ENCODE measurements around the gene ZC3HAV1.
"Not testable (repeated sequence)": the region's sequence is repeated elsewhere in the genome, so short reads cannot be mapped to it uniquely, and the experiment has no call there.

The ZC3HAV1 gene

DNA sequence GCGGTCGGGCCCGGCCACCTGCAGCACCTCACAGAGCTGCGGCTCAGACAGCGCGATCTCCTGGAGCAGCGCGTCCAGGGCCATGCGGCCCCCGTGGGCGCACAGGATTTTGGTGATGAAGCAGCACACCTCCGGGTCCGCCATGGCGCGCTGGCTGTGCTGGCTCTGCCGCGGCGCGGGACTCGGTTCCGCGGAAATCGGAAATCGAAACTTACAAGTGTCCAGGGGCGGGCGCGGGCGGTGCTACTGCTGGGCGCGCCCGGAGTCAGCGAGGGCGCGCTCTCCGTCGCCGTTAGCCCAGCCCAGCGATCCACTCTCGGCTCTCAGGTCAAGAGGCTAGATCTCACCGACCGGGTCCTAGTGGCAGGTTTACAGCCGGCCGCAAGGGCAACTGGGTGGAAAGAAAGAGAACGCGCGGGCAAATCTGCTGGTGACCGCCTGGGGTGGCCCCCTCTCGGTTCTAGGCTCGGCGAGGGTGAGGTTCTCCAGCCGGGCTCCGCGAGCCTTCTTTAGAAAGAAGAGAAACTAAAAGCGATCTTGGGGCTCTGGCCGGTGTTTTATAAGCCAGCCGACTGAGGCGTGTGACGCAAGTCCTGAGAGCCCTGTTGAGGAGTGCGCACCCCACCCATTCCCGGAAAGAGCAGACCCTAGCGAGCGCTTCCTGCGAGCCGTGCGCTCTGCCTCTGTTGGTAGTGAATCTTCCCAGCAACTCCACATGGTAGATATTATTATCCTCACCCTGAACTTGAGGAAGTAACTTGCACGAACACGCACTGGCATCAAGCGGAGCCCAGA lies at the start of gene ZC3HAV1:
Gene ZC3HAV1, minus strand, starts transcription at position 533 of the 795 bp plus-strand sequence. Its CDS starts 389 bp downstream, at position 144.
- peak; percentile 91 for DNase-seq (ENCODE audit: low read depth)

- DNase-seq (ENCODE audit: low read depth): peak; percentile 86
Measured at GRCh38 chr7:139153832-139154231, 44.3 kb upstream of the ZC3HAV1 start.

GRCh38 chr7:139152149-139152548 lies 42.6 kb upstream of the ZC3HAV1 start:
- DNase-seq (ENCODE audit: low read depth): no peak

GRCh38 chr7:139139150-139139549 lies 29.6 kb upstream of the ZC3HAV1 start:
- no peak for DNase-seq (ENCODE audit: low read depth)

GRCh38 chr7:139133335-139134139 lies 24.0 kb upstream of the ZC3HAV1 start:
- DNase-seq (ENCODE audit: low read depth): peak; percentile 89

GRCh38 chr7:139132887-139133286 lies 23.4 kb upstream of the ZC3HAV1 start:
- no peak for DNase-seq (ENCODE audit: low read depth)

GRCh38 chr7:139131601-139132041 lies 22.1 kb upstream of the ZC3HAV1 start:
- peak; percentile 14 for DNase-seq (ENCODE audit: low read depth)

DNA sequence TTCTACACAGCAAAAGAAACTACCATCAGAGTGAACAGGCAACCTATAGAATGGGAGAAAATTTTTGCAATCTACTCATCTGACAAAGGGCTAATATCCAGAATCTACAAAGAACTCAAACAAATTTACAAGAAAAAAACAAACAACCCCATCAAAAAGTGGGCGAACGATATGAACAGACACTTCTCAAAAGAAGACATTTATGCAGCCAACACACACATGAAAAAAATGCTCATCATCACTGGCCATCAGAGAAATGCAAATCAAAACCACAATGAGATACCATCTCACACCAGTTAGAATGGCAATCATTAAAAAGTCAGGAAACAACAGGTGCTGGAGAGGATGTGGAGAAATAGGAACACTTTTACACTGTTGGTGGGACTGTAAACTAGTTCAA lies 20.3 kb upstream of the ZC3HAV1 start:
- DNase-seq (ENCODE audit: low read depth): not testable (repeated sequence)

DNA sequence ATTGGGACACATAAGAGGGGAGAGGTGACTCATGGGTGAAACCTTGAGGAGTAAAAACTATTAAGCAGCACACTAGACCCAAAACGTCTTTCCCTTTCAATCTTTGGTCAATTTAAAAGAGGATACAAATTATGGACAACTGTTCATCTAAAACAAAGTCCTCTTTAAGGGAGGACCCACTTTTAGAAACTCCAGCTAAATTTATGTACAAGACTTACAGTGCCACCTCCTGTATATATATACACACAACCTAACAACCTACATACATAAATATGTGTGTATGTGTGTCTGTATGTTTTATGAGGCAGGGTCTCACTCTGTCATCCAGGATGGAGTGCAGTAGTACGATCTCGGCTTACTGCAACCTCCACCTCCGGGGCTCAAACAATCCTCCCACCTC lies 18.1 kb upstream of the ZC3HAV1 start:
- DNase-seq (ENCODE audit: low read depth): no peak

GRCh38 chr7:139125657-139126056 lies 16.1 kb upstream of the ZC3HAV1 start:
- DNase-seq (ENCODE audit: low read depth): no peak

DNA sequence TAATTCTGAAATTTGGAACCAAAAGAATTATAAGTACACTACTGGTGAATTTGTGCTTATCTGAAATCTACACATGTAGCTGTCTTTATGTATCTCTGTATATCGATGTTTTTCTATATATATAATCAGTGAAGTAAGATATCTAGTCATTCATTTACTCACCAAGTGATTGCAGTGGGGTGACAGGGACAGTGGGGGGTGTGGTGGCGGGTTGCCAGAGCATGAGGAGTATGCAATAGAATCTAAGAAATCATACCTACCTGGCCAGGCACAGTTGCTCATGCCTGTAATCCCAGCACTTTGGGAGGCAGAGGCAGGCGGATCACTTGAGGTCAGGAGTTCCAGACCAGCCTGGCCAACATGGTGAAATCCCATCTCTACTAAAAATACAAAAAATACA lies 15.5 kb upstream of the ZC3HAV1 start:
- not testable (repeated sequence) for DNase-seq (ENCODE audit: low read depth)

- no peak for DNase-seq (ENCODE audit: low read depth)
Measured at GRCh38 chr7:139124084-139124914, 14.8 kb upstream of the ZC3HAV1 start.

DNA sequence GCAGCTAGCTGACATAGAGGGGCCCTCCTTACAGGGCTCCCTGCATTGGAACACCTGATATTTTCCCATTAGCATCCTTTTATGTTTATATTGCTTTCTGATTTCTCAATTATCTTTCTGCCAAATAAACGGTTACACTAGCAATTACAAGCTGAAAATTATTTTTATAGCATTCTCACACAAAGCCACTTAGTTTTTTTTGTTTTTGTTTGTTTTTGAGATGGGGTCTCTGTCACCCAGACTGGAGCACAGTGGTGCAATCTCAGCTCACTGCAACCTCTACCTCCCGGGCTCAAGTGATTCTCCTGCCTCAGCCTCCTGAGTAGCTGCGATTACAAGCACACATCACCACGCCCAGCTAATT lies 9.9 kb upstream of the ZC3HAV1 start:
- DNase-seq (ENCODE audit: low read depth): no peak

- DNase-seq (ENCODE audit: low read depth): no peak
Measured at GRCh38 chr7:139118805-139119485, 9.4 kb upstream of the ZC3HAV1 start.

- DNase-seq (ENCODE audit: low read depth): peak; percentile 75
Measured at GRCh38 chr7:139118234-139118804, 8.8 kb upstream of the ZC3HAV1 start.

DNA sequence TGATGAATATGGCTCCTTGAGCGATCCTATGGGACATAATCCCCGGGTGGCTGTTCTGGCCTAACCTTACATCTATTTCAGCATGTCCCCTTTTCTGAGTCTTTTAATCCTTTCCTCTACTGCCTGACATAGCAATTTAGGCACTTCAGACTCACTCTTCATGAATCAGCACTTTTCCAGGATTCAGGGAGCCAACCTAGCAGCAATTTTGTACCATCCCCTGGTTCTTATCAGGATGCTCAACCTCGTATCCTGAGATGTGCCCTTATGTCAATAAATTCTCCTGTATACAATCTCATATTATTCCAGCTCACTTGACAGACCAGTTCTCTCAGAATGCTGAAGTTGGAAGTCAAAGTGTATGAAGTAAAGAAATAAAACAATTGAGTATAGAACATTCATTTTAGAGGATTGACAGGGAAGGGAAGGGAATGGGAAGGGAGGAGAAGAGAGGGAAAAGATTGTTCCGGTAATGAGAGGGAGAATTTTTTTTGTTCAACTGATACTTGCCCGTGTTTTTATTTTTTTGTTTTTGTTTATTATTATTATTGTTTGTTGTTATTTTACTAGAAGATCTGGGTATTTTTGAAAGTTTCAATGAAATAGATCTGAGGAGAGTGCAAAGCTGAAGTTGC lies 8.2 kb upstream of the ZC3HAV1 start:
- DNase-seq (ENCODE audit: low read depth): no peak

- DNase-seq (ENCODE audit: low read depth): no peak
Measured at GRCh38 chr7:139116999-139117398, 7.5 kb upstream of the ZC3HAV1 start.

GRCh38 chr7:139115104-139115503 lies 5.6 kb upstream of the ZC3HAV1 start:
- DNase-seq (ENCODE audit: low read depth): no peak

DNA sequence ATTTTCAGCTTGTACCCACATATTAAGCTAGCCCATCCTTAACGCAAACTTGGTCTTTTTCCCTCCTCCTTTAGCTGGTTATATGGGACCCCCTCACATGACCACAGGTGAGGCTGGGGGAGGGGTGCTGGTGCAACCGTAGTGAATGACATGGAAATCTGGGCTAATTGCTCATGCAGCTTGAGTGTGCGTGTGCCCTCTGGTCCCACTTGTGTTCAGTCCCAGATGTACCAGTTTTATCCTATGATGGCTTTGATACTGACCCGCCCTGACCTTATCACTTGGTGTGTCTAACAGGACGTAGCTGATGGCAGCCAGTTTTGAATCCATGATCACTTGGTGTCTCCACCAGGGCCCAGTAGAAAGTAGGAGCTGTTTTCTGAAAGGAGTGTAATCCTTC lies 5.1 kb upstream of the ZC3HAV1 start:
- DNase-seq (ENCODE audit: low read depth): no peak

DNA sequence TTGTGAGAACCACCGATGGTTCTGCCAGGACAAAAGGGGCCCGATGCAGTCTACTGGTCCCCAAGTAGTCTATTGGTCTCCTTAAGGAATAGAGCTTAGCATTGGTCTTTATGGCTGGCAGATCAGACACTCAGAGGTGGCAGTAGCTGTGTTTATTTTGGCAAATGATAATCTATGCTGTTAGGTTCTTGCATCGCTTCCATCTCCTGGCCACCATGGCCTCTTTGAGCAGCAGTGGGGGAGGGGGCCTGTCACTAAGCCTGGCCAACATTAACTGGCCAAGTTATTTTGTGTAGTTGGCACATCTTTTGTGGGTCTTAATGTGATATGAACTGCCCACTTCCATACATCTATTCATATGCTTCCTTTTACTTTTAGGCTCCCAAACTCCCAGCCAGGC lies 4.5 kb upstream of the ZC3HAV1 start:
- no peak for DNase-seq (ENCODE audit: low read depth)

DNA sequence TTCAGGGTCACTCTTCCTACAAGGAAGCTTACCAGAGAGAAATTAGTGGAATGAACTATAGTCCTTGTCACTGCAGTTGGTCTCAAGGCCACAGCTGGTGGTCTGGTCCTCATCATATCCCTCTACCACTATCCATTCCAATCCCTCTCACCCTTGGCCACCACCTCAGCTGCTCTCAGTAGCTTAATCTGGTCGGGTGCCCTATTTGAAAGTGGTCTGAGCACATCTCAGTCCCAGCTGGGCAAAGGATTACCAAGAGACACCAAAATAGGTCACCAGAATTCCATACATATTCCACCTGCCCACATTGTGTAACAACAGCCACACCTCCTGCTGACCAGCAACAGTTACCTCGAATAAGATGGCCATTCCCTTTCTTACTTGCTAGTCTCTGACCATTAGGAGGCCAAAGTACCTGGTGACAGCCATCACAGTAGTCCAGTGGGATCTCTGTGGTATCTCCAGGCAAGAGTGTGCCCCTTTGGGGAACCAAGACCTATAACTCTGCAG lies 3.3 kb upstream of the ZC3HAV1 start:
- DNase-seq (ENCODE audit: low read depth): no peak
